ENCODE data around the gene ARVCF. TPM values are rescaled to one million over a fixed set of nuclear protein-coding genes. Genes with fewer than 3 reads are reported as not detected.

The ARVCF gene
- total and polyA plus RNA-seq, 4 donors = 10.0 to 23.4 (median 16.6) TPM

GRCh38 chr22:19984201-19984753 is 32.3 kb downstream of the ARVCF start:
- Histone ChIP-seq H3K9ac (ENCODE audit: insufficient read depth in 1 of 2, low read length in 2 of 2) (no peak overlapping the region), H3K4me3 (no peak overlapping the region), H3K27ac (ENCODE audit: low read depth in 1 of 2, low read length in 1 of 2) (peak overlapping the region in 1 of 2 donors; percentile 85), H3K27me3 (ENCODE audit: control insufficient read depth in 3 of 3, insufficient read depth in 3 of 3, low read length in 2 of 3) (no peaks in the 10 kb centered on the region), H3K36me3 (ENCODE audit: control insufficient read depth in 4 of 4, insufficient read depth in 4 of 4, low read length in 4 of 4) (peaks cover 0 to 13% (median 2%) of the 10 kb centered on the region in 4 donors), H3K4me1 (ENCODE audit: control insufficient read depth in 5 of 5, insufficient read depth in 5 of 5, low read length in 5 of 5) (peaks cover 4 to 20% (median 11%) of the 10 kb centered on the region in 5 donors), H3K9me3 (ENCODE audit: control insufficient read depth in 4 of 4, insufficient read depth in 3 of 4, low read length in 3 of 4) (no peaks in the 10 kb centered on the region)
- ATAC-seq (ENCODE audit: insufficient read depth, low FRiP score) (no peak), DNase-seq (no peak)
- WGBS, 2 donors = 87 to 95% methylated on average over 19 of the region's 19 CpGs
- TF ChIP-seq CTCF (IDR thresholded peaks at IDR 0.05; ENCODE audit: control extremely low read depth, extremely low read depth) = no peak

GRCh38 chr22:19983741-19984140 is 32.9 kb downstream of the ARVCF start:
- Histone ChIP-seq H3K27me3 (ENCODE audit: control insufficient read depth in 3 of 3, insufficient read depth in 3 of 3, low read length in 2 of 3) (no peaks in the 10 kb centered on the region), H3K27ac (ENCODE audit: low read depth in 1 of 2, low read length in 1 of 2) (peak overlapping the region in 1 of 2 donors; percentile 85), H3K9me3 (ENCODE audit: control insufficient read depth in 4 of 4, insufficient read depth in 3 of 4, low read length in 3 of 4) (no peaks in the 10 kb centered on the region), H3K9ac (ENCODE audit: insufficient read depth in 1 of 2, low read length in 2 of 2) (no peak overlapping the region), H3K36me3 (ENCODE audit: control insufficient read depth in 4 of 4, insufficient read depth in 4 of 4, low read length in 4 of 4) (peaks cover 0 to 13% (median 4%) of the 10 kb centered on the region in 4 donors), H3K4me1 (ENCODE audit: control insufficient read depth in 5 of 5, insufficient read depth in 5 of 5, low read length in 5 of 5) (peaks cover 4 to 20% (median 11%) of the 10 kb centered on the region in 5 donors), H3K4me3 (no peak overlapping the region)
- no peak for DNase-seq
- TF ChIP-seq CTCF (IDR thresholded peaks at IDR 0.05; ENCODE audit: control extremely low read depth, extremely low read depth) = no peak
- ATAC-seq (ENCODE audit: insufficient read depth, low FRiP score) = no peak
- WGBS, 2 donors = 81 to 85% methylated on average over 5 of the region's 5 CpGs

- Histone ChIP-seq H3K27me3 (ENCODE audit: control insufficient read depth in 3 of 3, insufficient read depth in 3 of 3, low read length in 2 of 3) (no peaks in the 10 kb centered on the region), H3K4me1 (ENCODE audit: control insufficient read depth in 5 of 5, insufficient read depth in 5 of 5, low read length in 5 of 5) (peaks cover 4 to 19% (median 11%) of the 10 kb centered on the region in 5 donors), H3K36me3 (ENCODE audit: control insufficient read depth in 4 of 4, insufficient read depth in 4 of 4, low read length in 4 of 4) (peaks cover 0 to 13% (median 5%) of the 10 kb centered on the region in 4 donors), H3K9ac (ENCODE audit: insufficient read depth in 1 of 2, low read length in 2 of 2) (no peak overlapping the region), H3K4me3 (no peak overlapping the region), H3K27ac (ENCODE audit: low read depth in 1 of 2, low read length in 1 of 2) (peak overlapping the region in 1 of 2 donors; percentile 85), H3K9me3 (ENCODE audit: control insufficient read depth in 4 of 4, insufficient read depth in 3 of 4, low read length in 3 of 4) (no peaks in the 10 kb centered on the region)
- TF ChIP-seq CTCF (IDR thresholded peaks at IDR 0.05; ENCODE audit: control extremely low read depth, extremely low read depth) = no peak
- ATAC-seq (ENCODE audit: insufficient read depth, low FRiP score) (no peak), DNase-seq (no peak)
- 92 to 94% methylated on average over 8 of the region's 8 CpGs for WGBS, 2 donors
Measured at GRCh38 chr22:19982991-19983578, 33.5 kb downstream of the ARVCF start.

All from lung (tissue), 12 donors.